GM12891 (cell line): ENCODE data around the gene PCSK5.

Experiments
- DNase-seq: peaks from one replicate; pipeline ENCODE4 v3.0.0; 2011; ENCODE audit warnings: low spot score; ENCODE audit not compliant: insufficient read length
- FAIRE-seq: peaks from 2 replicates; lab custom pipeline; 2011; peaks lifted over from hg19 to GRCh38; lab: Jason Lieb, UNC
- PAX5 ChIP-seq: IDR thresholded peaks from 2 replicates; pipeline ENCODE4 v1.6.1; 2011; ENCODE audit warnings: low read length, moderate library complexity, mild to moderate bottlenecking; ENCODE audit not compliant: insufficient read depth, severe bottlenecking
- POLR2A ChIP-seq: IDR thresholded peaks from 2 replicates; pipeline ENCODE4 v1.6.1; 2011; ENCODE audit warnings: low read depth, low read length, control low read depth
- POLR2AphosphoS5 ChIP-seq: IDR thresholded peaks from 2 replicates; pipeline ENCODE4 v1.6.1; 2011; ENCODE audit warnings: low read depth, low read length, control low read depth
- POU2F2 ChIP-seq: IDR thresholded peaks from 2 replicates; pipeline ENCODE4 v1.6.1; 2011; ENCODE audit warnings: low read depth, mild to moderate bottlenecking, control low read depth, low read length, moderate library complexity
- SPI1 ChIP-seq: IDR thresholded peaks from 2 replicates; pipeline ENCODE4 v1.6.1; 2011; ENCODE audit warnings: low read depth, low read length, control low read depth
- TAF1 ChIP-seq: IDR thresholded peaks from 2 replicates; pipeline ENCODE4 v1.6.1; 2011; ENCODE audit warnings: low read depth, low read length, control low read depth

PCSK5 gene

GRCh38 chr9:75935591-75935990 lies 45.1 kb downstream of the PCSK5 start:
- no peak for DNase-seq
- TF ChIP-seq PAX5 = no peak
- TF ChIP-seq TAF1 = no peak
- TF ChIP-seq POU2F2 = no peak
- TF ChIP-seq SPI1 = no peak
- TF ChIP-seq POLR2AphosphoS5 = no peak
- FAIRE-seq = no peak

- no peak for FAIRE-seq
- DNase-seq = no peak
- TF ChIP-seq POLR2AphosphoS5 (no peak), PAX5 (no peak), SPI1 (no peak), POLR2A (no peak), POU2F2 (no peak), TAF1 (no peak)
Measured at GRCh38 chr9:75937521-75938258, 47.2 kb downstream of the PCSK5 start.

GRCh38 chr9:75938946-75939345 lies 48.5 kb downstream of the PCSK5 start:
- no peak for FAIRE-seq
- no peak for TF ChIP-seq TAF1
- TF ChIP-seq POU2F2 = no peak
- no peak for TF ChIP-seq POLR2AphosphoS5
- no peak for TF ChIP-seq PAX5
- no peak for TF ChIP-seq SPI1
- TF ChIP-seq POLR2A = no peak
- no peak for DNase-seq

- TF ChIP-seq POU2F2 (no peak), TAF1 (no peak), PAX5 (no peak), POLR2AphosphoS5 (no peak), SPI1 (no peak), POLR2A (no peak)
- no peak for FAIRE-seq
- DNase-seq = no peak
Measured at GRCh38 chr9:75939536-75940111, 49.2 kb downstream of the PCSK5 start.

GRCh38 chr9:75941066-75941465 lies 50.6 kb downstream of the PCSK5 start:
- TF ChIP-seq POLR2AphosphoS5 (no peak), POLR2A (no peak), SPI1 (no peak), TAF1 (no peak), POU2F2 (no peak), PAX5 (no peak)
- no peak for DNase-seq
- FAIRE-seq = no peak

GRCh38 chr9:75941577-75942311 lies 51.3 kb downstream of the PCSK5 start:
- FAIRE-seq (no peak), DNase-seq (no peak)
- TF ChIP-seq SPI1 = no peak
- TF ChIP-seq PAX5 = no peak
- TF ChIP-seq POLR2A = no peak
- no peak for TF ChIP-seq POU2F2
- no peak for TF ChIP-seq TAF1
- TF ChIP-seq POLR2AphosphoS5 = no peak

- no peak for FAIRE-seq
- TF ChIP-seq POU2F2 (no peak), TAF1 (no peak)
Measured at GRCh38 chr9:75946766-75947165, 56.3 kb downstream of the PCSK5 start.

GRCh38 chr9:75947233-75947632 lies 56.8 kb downstream of the PCSK5 start:
- DNase-seq (no peak), FAIRE-seq (no peak)
- no peak for TF ChIP-seq POLR2AphosphoS5
- TF ChIP-seq PAX5 = no peak

More at GRCh38 chr9:75946766-75947165, 56.3 kb downstream of the PCSK5 start:
- DNase-seq = no peak

GRCh38 chr9:75950998-75951397 lies 60.5 kb downstream of the PCSK5 start:
- no peak for FAIRE-seq

More at GRCh38 chr9:75950998-75951397, 60.5 kb downstream of the PCSK5 start:
- TF ChIP-seq TAF1 (no peak), POLR2AphosphoS5 (no peak), PAX5 (no peak), POLR2A (no peak), POU2F2 (no peak), SPI1 (no peak)
- no peak for DNase-seq
